ENCODE data around the gene OR4F15.

The OR4F15 gene

DNA sequence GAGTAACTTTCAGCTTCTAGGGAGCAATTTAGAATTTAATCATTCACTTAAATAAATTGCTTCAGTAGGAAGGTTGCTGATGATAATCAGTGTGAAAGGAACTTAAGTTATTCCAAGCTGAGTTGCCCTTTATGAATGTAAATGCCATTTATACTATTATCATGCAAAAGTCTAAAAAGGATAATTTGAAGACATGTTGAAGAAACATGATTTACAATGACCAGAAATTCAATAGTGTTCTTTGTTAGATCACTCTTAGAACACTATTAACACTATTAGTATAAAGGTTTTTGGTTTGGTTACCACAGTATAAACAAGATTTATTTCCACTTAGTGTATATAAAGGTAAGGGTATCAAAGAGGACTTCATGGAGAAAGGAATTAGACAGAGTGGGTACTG, 7.1 kb upstream of the OR4F15 start:
- no peak for DNase-seq

DNA sequence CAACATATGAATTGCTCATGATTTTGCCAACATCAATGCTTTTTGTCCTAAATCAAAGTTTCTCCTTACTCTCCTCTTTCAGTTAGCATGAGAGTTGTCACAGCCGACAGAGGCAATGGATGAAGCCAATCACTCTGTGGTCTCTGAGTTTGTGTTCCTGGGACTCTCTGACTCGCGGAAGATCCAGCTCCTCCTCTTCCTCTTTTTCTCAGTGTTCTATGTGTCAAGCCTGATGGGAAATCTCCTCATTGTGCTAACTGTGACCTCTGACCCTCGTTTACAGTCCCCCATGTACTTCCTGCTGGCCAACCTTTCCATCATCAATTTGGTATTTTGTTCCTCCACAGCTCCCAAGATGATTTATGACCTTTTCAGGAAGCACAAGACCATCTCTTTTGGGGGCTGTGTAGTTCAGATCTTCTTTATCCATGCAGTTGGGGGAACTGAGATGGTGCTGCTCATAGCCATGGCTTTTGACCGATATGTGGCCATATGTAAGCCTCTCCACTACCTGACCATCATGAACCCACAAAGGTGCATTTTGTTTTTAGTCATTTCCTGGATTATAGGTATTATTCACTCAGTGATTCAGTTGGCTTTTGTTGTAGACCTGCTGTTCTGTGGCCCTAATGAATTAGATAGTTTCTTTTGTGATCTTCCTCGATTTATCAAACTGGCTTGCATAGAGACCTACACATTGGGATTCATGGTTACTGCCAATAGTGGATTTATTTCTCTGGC, 6.2 kb upstream of the OR4F15 start:
- no peak for DNase-seq

GRCh38 chr15:101807345-101807945, 4.6 kb upstream of the OR4F15 start:
- DNase-seq, result no peak

DNA sequence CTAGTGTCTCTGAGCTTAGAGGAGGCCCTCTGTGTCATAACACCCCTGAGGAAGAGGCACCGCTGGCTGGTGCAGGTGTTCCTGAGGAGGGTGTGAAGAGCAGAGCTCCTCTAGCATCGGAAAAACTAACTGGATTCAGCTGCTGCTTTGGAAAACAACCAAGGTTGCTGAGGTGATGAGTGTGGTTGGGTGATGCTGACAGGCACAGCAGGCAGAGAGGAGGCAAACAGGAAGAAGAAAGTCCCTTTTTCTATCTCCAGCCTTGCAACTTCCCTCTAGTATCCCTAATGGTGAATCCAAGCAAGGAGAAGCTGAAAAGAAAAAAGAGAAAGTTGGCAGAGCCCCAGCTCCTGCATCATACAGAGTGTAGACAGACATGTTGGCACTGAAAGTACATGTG, 3.8 kb upstream of the OR4F15 start:
- DNase-seq, result no peak

DNA sequence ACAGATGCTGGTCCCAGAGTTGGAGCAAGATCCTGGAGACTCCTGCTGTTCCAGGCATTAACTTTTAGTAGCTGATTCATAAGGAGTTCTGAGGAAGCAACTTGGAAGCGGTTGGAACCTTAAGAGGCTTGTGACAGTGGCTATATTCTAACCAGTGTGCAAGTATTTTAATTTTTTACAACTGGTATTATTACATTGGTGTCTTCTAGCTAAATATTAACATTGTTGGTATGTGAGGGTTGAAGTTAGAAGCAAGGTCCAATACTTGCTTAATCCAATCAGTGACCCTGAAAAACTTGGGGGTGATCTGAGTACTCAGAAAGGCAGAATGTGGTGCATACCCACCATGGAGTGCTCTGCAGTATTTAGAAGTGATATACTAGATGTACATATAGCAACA, 1.5 kb upstream of the OR4F15 start:
- DNase-seq, result no peak

DNA sequence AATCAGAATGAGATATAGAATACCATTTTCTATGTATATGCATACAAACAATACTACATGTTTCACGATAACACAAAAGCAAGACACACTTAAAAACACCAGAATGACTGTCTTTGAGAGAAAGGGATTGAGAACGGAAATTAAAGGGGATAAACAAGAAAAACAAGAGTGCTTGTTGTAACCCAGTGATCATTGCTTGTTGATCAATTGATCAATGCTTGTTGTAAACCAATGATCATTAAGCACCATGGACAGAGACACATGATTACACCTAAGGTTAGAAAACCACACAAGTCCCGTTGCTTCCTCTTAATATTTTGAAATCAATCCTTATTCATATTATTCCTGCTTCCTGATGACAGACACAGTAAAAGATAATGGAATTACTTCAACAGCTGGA, 1.1 kb upstream of the OR4F15 start:
- no peak for DNase-seq

- no peak for DNase-seq
These were observed 2.0 kb downstream of the OR4F15 start for GRCh38 chr15:101813803-101814534.

GRCh38 chr15:101820781-101821180, 8.8 kb downstream of the OR4F15 start:
- DNase-seq, result no peak

DNA sequence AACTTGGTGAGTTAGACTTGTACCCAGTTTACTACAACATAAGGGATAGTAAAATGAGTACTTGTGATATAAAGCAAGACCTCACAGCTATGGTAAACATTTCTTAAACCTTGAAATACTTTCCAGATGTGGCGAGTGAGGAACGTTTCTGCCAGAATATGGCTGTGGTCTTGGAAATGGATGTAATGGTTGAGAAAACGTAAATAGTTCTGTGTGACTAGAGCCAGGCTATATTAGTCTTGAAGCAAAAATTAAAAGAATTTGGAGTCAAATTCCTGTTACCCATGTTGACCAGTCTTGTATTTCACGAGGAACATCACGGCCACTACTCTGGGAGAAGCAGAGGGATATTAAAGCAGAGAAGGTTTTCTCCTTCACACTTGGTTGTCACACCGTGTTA, 15.3 kb downstream of the OR4F15 start:
- no peak for DNase-seq

GRCh38 chr15:101828774-101829173, 16.8 kb downstream of the OR4F15 start:
- no peak for DNase-seq

DNA sequence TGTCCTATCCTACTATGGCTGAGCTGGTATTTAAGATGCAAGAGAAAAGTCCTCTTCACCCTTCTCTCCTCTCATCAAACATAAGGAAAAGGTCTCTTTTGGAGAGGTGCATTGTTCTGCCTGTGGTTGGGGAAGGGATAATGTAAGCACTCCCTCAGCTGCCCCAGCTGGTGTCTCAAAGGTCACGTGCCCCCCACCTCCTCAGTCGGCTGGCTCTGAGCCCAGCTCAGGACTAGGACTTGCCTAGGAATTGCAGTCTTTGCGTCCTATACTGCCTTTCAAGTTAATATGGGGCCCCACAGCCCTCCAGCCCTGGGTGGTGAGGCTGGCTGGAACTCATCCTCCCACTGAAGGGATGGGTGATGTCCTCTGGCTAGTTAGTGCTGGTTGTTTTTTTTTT, 29.7 kb downstream of the OR4F15 start:
- DNase-seq, result no peak

- DNase-seq, result no peak
These were observed 32.9 kb downstream of the OR4F15 start for GRCh38 chr15:101844916-101845315.

DNA sequence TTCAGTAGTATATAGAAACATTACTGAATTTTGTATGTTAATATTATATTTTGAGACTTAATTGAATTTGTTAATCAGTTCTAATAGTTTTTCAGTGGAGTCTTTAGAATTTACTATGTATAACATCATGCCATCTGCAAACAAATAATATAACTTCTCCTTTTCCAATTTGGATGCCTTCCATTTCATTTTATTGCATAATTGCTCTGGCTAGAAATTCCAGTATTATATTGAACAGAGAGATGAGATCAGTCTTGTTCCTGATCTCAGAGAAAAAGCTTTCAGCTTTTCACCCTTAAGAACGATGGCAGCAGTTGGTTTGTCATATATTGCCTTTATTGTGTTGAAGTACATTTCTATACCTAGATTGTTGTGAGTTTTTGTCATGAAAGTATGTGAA, 40.4 kb downstream of the OR4F15 start:
- DNase-seq, result no peak
